ENCODE data around the gene GARIN5A. TPM values are rescaled to one million over a fixed set of nuclear protein-coding genes. Genes with fewer than 3 reads are reported as not detected.

Gene GARIN5A
- total RNA-seq, 1 experiment from 2014 or later = 2.0 TPM

- no TSS peak for BruUV-seq (replicated peaks)
- H3K36me3 ChIP-seq (ENCODE audit: control insufficient read depth, insufficient read depth, low read length) = no peaks in the 10 kb centered on the region
- no peak for TF ChIP-seq TCF7L2 (IDR thresholded peaks at IDR 0.05; ENCODE audit: low read depth, low read length)
- TF ChIP-seq REST (IDR thresholded peaks at IDR 0.05; ENCODE audit: insufficient read depth in 1 of 2, low read depth in 2 of 2, low read length in 1 of 2) = no peak
- in situ Hi-C loops (cut with HindIII; ENCODE audit: low pct_unique_long_range_greater_than_20kb, low sequenced_read_pairs) = no loop called here
- DNase-seq (ENCODE audit: low read depth, low spot score) = no peak
- CTCF ChIA-PET = no interaction called here
- POLR2A ChIA-PET = no interaction called here
- no peak overlapping the region for H3K4me3 ChIP-seq (ENCODE audit: low read depth in 2 of 2, low read length in 2 of 2)
- ATAC-seq = no peak
- H3K27me3 ChIP-seq (ENCODE audit: control insufficient read depth, insufficient read depth, low read length) = no peaks in the 10 kb centered on the region
- H3K9me3 ChIP-seq (ENCODE audit: control insufficient read depth, insufficient read depth, low read depth, low read length) = no peaks in the 10 kb centered on the region
- H3K27ac ChIP-seq (ENCODE audit: low read length) = no peak overlapping the region
- intact Hi-C loops (cut with micrococcal nuclease; ENCODE audit: unreplicated experiment) = no loop called here
- H3K4me1 ChIP-seq (ENCODE audit: control insufficient read depth, insufficient read depth, low read length) = no peaks in the 10 kb centered on the region
Observed at GRCh38 chr19:50437862-50438449, 38.7 kb downstream of the GARIN5A start.

GRCh38 chr19:50435627-50436026, 41.0 kb downstream of the GARIN5A start:
- ATAC-seq (no peak), DNase-seq (ENCODE audit: low read depth, low spot score) (no peak)
- H3K36me3 ChIP-seq (ENCODE audit: control insufficient read depth, insufficient read depth, low read length) = no peaks in the 10 kb centered on the region
- no peaks in the 10 kb centered on the region for H3K9me3 ChIP-seq (ENCODE audit: control insufficient read depth, insufficient read depth, low read depth, low read length)
- no peak overlapping the region for H3K4me3 ChIP-seq (ENCODE audit: low read depth in 2 of 2, low read length in 2 of 2)
- intact Hi-C loops (cut with micrococcal nuclease; ENCODE audit: unreplicated experiment) (no loop called here), in situ Hi-C loops (cut with HindIII; ENCODE audit: low pct_unique_long_range_greater_than_20kb, low sequenced_read_pairs) (no loop called here)
- BruUV-seq (replicated peaks) = no TSS peak
- no peaks in the 10 kb centered on the region for H3K4me1 ChIP-seq (ENCODE audit: control insufficient read depth, insufficient read depth, low read length)
- H3K27me3 ChIP-seq (ENCODE audit: control insufficient read depth, insufficient read depth, low read length) = no peaks in the 10 kb centered on the region
- ChIA-PET POLR2A (no interaction called here), CTCF (no interaction called here)
- no peak overlapping the region for H3K27ac ChIP-seq (ENCODE audit: low read length)
- TF ChIP-seq SIN3A (IDR thresholded peaks at IDR 0.05; ENCODE audit: borderline replicate concordance, insufficient read depth, low read depth, low read length) (no peak), TCF7L2 (IDR thresholded peaks at IDR 0.05; ENCODE audit: low read depth, low read length) (no peak), POLR2AphosphoS5 (IDR thresholded peaks at IDR 0.05; ENCODE audit: low read depth, low read length) (no peak), REST (IDR thresholded peaks at IDR 0.05; ENCODE audit: insufficient read depth in 1 of 2, low read depth in 2 of 2, low read length in 1 of 2) (no peak)
- TF ChIP-seq, protein P1, sequence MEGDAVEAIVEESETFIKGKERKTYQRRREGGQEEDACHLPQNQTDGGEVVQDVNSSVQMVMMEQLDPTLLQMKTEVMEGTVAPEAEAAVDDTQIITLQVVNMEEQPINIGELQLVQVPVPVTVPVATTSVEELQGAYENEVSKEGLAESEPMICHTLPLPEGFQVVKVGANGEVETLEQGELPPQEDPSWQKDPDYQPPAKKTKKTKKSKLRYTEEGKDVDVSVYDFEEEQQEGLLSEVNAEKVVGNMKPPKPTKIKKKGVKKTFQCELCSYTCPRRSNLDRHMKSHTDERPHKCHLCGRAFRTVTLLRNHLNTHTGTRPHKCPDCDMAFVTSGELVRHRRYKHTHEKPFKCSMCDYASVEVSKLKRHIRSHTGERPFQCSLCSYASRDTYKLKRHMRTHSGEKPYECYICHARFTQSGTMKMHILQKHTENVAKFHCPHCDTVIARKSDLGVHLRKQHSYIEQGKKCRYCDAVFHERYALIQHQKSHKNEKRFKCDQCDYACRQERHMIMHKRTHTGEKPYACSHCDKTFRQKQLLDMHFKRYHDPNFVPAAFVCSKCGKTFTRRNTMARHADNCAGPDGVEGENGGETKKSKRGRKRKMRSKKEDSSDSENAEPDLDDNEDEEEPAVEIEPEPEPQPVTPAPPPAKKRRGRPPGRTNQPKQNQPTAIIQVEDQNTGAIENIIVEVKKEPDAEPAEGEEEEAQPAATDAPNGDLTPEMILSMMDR (IDR thresholded peaks at IDR 0.05) = no peak

Data from Panc1 (cell line).